ENCODE data around the gene ZDHHC5. TPM values are rescaled to one million over a fixed set of nuclear protein-coding genes. Genes with fewer than 3 reads are reported as not detected.

The ZDHHC5 gene
- total and polyA plus RNA-seq, 2 of the 13 experiments (the other 11 are each of a cell fraction or from before 2014, with no cell fraction given), result 26.6 to 34.0 TPM

- intact Hi-C loops (cut with micrococcal nuclease; ENCODE audit: unreplicated experiment), result no loop called here
- CTCF ChIA-PET (ENCODE audit: low intra/inter-chr PET ratio, low total read pairs), result no interaction called here
- H3K36me3 ChIP-seq (replicated peaks in 1 of 2; ENCODE audit: control insufficient read depth in 1 of 2, insufficient read depth in 2 of 2, low read length in 2 of 2), result no peaks in the 10 kb centered on the region
- no peak for DNase-seq (ENCODE audit: low spot score)
- no TSS peak for BruUV-seq (replicated peaks)
- FAIRE-seq, result no peak
- no peak overlapping the region for H3K4me3 ChIP-seq (replicated peaks in 1 of 3; ENCODE audit: insufficient read depth in 1 of 3, low read depth in 2 of 3, low read length in 3 of 3)
- no peak for ATAC-seq
- in situ Hi-C loops (cut with HindIII; ENCODE audit: extremely low pct_ligation_motif_present, low pct_unique_long_range_greater_than_20kb), result no loop called here
- no peak overlapping the region for H3K4me2 ChIP-seq (ENCODE audit: low read depth, low read length)
- no peaks in the 10 kb centered on the region for H4K20me1 ChIP-seq (ENCODE audit: insufficient read depth, low read length)
- 60% methylated on average over 8 of the region's 8 CpGs for WGBS (ENCODE audit: low lambda C conversion rate)
- peaks cover 16% of the 10 kb centered on the region for H3K4me1 ChIP-seq (ENCODE audit: insufficient read depth, low read length)
- H3K9me3 ChIP-seq (ENCODE audit: low read length), result no peaks in the 10 kb centered on the region
- no peak overlapping the region for H3K27ac ChIP-seq (ENCODE audit: extremely low read length, insufficient read depth, low read length)
- no peak overlapping the region for H3K9ac ChIP-seq (ENCODE audit: insufficient read depth, low read depth, low read length)
- no peak overlapping the region for H2AFZ ChIP-seq (ENCODE audit: low read length)
- H3K27me3 ChIP-seq (ENCODE audit: control insufficient read depth in 1 of 2, insufficient read depth in 2 of 2, low read length in 2 of 2), result no peaks in the 10 kb centered on the region; a peak in 1 of 5 replicates
- no peaks in the 10 kb centered on the region for H3K79me2 ChIP-seq (ENCODE audit: insufficient read depth, low read length)
- POLR2A ChIA-PET, result interaction anchor here (0.7 kb wide), 1 partner anchor 370 kb away, joined by 3 read pairs; no protein-coding TSS in a partner anchor
- TF ChIP-seq TFE3 (CRISPR knock-in tag; IDR thresholded peaks at IDR 0.05), result no peak
- TF ChIP-seq, protein P1, sequence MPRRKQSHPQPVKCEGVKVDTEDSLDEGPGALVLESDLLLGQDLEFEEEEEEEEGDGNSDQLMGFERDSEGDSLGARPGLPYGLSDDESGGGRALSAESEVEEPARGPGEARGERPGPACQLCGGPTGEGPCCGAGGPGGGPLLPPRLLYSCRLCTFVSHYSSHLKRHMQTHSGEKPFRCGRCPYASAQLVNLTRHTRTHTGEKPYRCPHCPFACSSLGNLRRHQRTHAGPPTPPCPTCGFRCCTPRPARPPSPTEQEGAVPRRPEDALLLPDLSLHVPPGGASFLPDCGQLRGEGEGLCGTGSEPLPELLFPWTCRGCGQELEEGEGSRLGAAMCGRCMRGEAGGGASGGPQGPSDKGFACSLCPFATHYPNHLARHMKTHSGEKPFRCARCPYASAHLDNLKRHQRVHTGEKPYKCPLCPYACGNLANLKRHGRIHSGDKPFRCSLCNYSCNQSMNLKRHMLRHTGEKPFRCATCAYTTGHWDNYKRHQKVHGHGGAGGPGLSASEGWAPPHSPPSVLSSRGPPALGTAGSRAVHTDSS (CRISPR knock-in tag; conservative IDR thresholded peaks at IDR 0.05), result no peak
- TF ChIP-seq ZSCAN12 (CRISPR knock-in tag; IDR thresholded peaks at IDR 0.05), result no peak
- no peak for TF ChIP-seq ZNF781 (CRISPR knock-in tag; IDR thresholded peaks at IDR 0.05; ENCODE audit: borderline replicate concordance, not compliant biosample characterization)
- no peak for TF ChIP-seq TGIF2 (CRISPR knock-in tag; IDR thresholded peaks at IDR 0.05)
- TF ChIP-seq ASH2L (IDR thresholded peaks at IDR 0.05; ENCODE audit: insufficient read length, low read depth, low read length), result no peak
- no peak for TF ChIP-seq ZNF597 (CRISPR knock-in tag; IDR thresholded peaks at IDR 0.05)
- no peak for TF ChIP-seq STAT6 (CRISPR knock-in tag; IDR thresholded peaks at IDR 0.05; ENCODE audit: borderline replicate concordance)
- TF ChIP-seq CCAR2 (optimal IDR thresholded peaks at IDR 0.05; ENCODE audit: low read depth, low read length), result no peak
- TF ChIP-seq ZNF747 (CRISPR knock-in tag; IDR thresholded peaks at IDR 0.05; ENCODE audit: borderline replicate concordance), result no peak
- TF ChIP-seq HNRNPK (IDR thresholded peaks at IDR 0.05; ENCODE audit: low read depth, low read length, poor library complexity, severe bottlenecking), result no peak
- TF ChIP-seq NKX3-1 (CRISPR knock-in tag; IDR thresholded peaks at IDR 0.05), result no peak
- TF ChIP-seq PHB2 (IDR thresholded peaks at IDR 0.05; ENCODE audit: partially characterized antibody), result no peak
- TF ChIP-seq ZFP82 (CRISPR knock-in tag; IDR thresholded peaks at IDR 0.05; ENCODE audit: borderline replicate concordance), result no peak
- TF ChIP-seq, protein P2, sequence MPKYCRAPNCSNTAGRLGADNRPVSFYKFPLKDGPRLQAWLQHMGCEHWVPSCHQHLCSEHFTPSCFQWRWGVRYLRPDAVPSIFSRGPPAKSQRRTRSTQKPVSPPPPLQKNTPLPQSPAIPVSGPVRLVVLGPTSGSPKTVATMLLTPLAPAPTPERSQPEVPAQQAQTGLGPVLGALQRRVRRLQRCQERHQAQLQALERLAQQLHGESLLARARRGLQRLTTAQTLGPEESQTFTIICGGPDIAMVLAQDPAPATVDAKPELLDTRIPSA (CRISPR knock-in tag; IDR thresholded peaks at IDR 0.05; ENCODE audit: borderline replicate concordance), result no peak
- TF ChIP-seq ZNF709 (CRISPR knock-in tag; IDR thresholded peaks at IDR 0.05), result no peak
- TF ChIP-seq ZNF383 (CRISPR knock-in tag; IDR thresholded peaks at IDR 0.05; ENCODE audit: borderline replicate concordance), result no peak
- TF ChIP-seq NBN (conservative IDR thresholded peaks at IDR 0.05), result no peak
Observed at GRCh38 chr11:57635246-57635645, 32.7 kb upstream of the ZDHHC5 start.
